ENCODE results near the gene RAN. TPM values are rescaled to one million over a fixed set of nuclear protein-coding genes. Genes with fewer than 3 reads are reported as not detected.

The RAN gene
- total RNA-seq, 1 donor from 2014 or later = 300 TPM

DNA sequence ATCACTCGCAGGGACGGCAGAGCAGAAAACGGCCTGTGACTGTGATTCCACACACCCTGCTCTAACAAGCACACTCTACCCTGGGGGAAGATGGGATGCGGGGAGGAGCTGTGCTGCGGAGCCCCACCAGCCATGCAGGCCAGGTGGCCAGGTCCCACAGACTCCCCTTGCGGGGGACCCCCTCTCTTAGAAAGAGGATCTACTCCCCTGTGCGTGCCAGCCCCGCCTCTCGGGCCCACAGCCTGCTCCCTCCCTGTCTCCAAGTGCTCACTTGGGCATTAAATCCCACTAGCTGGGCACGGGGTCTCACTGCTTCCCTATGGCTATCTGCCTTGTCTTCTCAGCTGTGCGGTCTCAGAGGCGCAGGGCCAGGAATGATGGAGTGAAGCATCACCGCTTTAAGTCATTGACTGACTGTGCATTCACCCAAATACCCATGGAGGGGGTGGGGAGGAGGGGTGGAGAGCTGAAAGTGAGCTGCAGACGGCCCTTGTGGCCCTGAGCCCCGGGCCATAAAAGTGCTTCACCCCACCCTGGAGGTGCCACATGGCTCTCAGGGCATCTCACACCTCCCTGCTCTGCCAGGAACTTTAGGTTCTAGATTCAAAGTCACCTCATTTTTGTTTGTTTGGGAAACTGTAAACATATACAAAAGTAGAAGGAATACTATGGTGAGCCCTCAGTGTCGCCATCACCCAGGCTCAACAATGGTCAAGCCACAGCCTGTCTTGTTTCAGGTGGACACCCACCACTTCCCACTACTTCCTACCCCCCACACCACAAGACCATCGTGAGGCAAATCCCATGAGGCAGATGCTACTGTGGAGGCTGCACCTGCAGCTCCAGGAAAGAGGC, 42.2 kb upstream of the RAN start:
- intact Hi-C loops (cut with DNase I) = no loop called here
- Histone ChIP-seq H3K4me1 (peaks cover 23% of the 10 kb centered on the region), H3K27ac (no peak overlapping the region), H3K36me3 (peaks cover 7% of the 10 kb centered on the region), H3K9me3 (no peaks in the 10 kb centered on the region), H3K27me3 (ENCODE audit: low read depth) (no peaks in the 10 kb centered on the region), H3K4me3 (no peak overlapping the region)
- ATAC-seq (no peak), DNase-seq (no peak)
- TF ChIP-seq, protein P1, sequence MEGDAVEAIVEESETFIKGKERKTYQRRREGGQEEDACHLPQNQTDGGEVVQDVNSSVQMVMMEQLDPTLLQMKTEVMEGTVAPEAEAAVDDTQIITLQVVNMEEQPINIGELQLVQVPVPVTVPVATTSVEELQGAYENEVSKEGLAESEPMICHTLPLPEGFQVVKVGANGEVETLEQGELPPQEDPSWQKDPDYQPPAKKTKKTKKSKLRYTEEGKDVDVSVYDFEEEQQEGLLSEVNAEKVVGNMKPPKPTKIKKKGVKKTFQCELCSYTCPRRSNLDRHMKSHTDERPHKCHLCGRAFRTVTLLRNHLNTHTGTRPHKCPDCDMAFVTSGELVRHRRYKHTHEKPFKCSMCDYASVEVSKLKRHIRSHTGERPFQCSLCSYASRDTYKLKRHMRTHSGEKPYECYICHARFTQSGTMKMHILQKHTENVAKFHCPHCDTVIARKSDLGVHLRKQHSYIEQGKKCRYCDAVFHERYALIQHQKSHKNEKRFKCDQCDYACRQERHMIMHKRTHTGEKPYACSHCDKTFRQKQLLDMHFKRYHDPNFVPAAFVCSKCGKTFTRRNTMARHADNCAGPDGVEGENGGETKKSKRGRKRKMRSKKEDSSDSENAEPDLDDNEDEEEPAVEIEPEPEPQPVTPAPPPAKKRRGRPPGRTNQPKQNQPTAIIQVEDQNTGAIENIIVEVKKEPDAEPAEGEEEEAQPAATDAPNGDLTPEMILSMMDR (IDR thresholded peaks at IDR 0.05) = no peak

GRCh38 chr12:130830246-130830551, 41.7 kb upstream of the RAN start:
- TF ChIP-seq, protein P1 (IDR thresholded peaks at IDR 0.05) = no peak
- ATAC-seq = no peak
- Histone ChIP-seq H3K36me3 (peaks cover 2% of the 10 kb centered on the region), H3K27me3 (ENCODE audit: low read depth) (no peaks in the 10 kb centered on the region), H3K27ac (no peak overlapping the region), H3K9me3 (no peaks in the 10 kb centered on the region), H3K4me3 (no peak overlapping the region), H3K4me1 (peaks cover 24% of the 10 kb centered on the region)
- no peak for DNase-seq
- intact Hi-C loops (cut with DNase I) = no loop called here

- no peaks in the 10 kb centered on the region for H3K9me3 ChIP-seq
Measured at GRCh38 chr12:130831246-130831645, 40.6 kb upstream of the RAN start.

DNA sequence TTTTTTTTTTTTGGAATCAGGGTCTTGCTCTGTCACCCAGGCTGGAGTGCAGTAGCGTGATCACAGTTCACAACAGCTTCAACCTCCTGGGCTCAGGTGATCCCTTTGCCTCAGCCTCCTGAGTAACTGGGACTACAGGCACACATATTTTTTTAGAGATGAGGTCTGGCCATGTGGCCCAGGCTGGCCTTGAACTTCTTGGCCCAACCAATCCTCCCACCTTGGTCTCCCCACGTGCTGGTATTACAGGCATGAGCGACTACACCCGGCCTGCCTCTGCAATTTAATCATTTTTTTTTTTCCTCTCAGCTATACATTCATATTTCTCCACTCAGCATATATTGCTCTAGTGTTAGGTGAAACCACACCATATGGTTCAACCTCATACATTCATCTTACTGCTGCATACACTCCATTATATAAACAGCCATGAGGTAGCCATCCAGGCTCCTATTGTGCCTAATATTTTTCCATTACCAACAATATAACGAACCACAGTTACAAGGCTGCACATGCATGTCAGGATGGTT, 39.9 kb upstream of the RAN start:
- DNase-seq (no peak), ATAC-seq (no peak)
- H3K36me3 ChIP-seq = no peaks in the 10 kb centered on the region
- H3K27me3 ChIP-seq (ENCODE audit: low read depth) = no peaks in the 10 kb centered on the region
- H3K4me1 ChIP-seq = peaks cover 28% of the 10 kb centered on the region
- TF ChIP-seq, protein P1 (IDR thresholded peaks at IDR 0.05) = no peak
- no peak overlapping the region for H3K4me3 ChIP-seq
- H3K27ac ChIP-seq = no peak overlapping the region
- H3K9me3 ChIP-seq = no peaks in the 10 kb centered on the region
- intact Hi-C loops (cut with DNase I) = no loop called here

More at GRCh38 chr12:130831246-130831645, 40.6 kb upstream of the RAN start:
- Histone ChIP-seq H3K4me3 (no peak overlapping the region), H3K27me3 (ENCODE audit: low read depth) (no peaks in the 10 kb centered on the region), H3K36me3 (no peaks in the 10 kb centered on the region), H3K4me1 (peaks cover 27% of the 10 kb centered on the region), H3K27ac (no peak overlapping the region)
- TF ChIP-seq, protein P1 (IDR thresholded peaks at IDR 0.05) = no peak
- intact Hi-C loops (cut with DNase I) = no loop called here
- no peak for ATAC-seq
- DNase-seq = no peak

- H3K9me3 ChIP-seq = no peaks in the 10 kb centered on the region
- H3K36me3 ChIP-seq = no peaks in the 10 kb centered on the region
- TF ChIP-seq, protein P1 (IDR thresholded peaks at IDR 0.05) = no peak
- H3K4me1 ChIP-seq = peaks cover 31% of the 10 kb centered on the region
- no peak overlapping the region for H3K27ac ChIP-seq
- DNase-seq (no peak), ATAC-seq (peak; percentile 18 to 54)
- intact Hi-C loops (cut with DNase I) = no loop called here
- no peak overlapping the region for H3K4me3 ChIP-seq
- no peaks in the 10 kb centered on the region for H3K27me3 ChIP-seq (ENCODE audit: low read depth)
Measured at GRCh38 chr12:130832561-130833209, 39.2 kb upstream of the RAN start.

Measured in lower lobe of right lung (tissue), 2 donors.